ENCODE results near the gene TAF3.

TAF3 gene

GRCh38 chr10:7967035-7967434 is 148.7 kb downstream of the TAF3 start:
- Histone ChIP-seq H3K79me2 (ENCODE audit: control insufficient read depth, insufficient read depth, low read length, poor library complexity) (peaks cover 2% of the 10 kb centered on the region), H3K27me3 (ENCODE audit: insufficient read depth, low read length) (no peaks in the 10 kb centered on the region), H4K12ac (ENCODE audit: low read depth, low read length) (no peak overlapping the region), H3K36me3 (ENCODE audit: control insufficient read depth in 1 of 2, insufficient read depth in 2 of 2, low read length in 2 of 2) (peaks cover 2 to 6% of the 10 kb centered on the region in 2 experiments), H2BK120ac (ENCODE audit: insufficient read depth, low read length, poor library complexity) (no peak overlapping the region), H3K27ac (ENCODE audit: low read depth, low read length) (no peak overlapping the region), H2AK5ac (ENCODE audit: low read length) (no peak overlapping the region), H3K4me2 (ENCODE audit: low read length) (no peak overlapping the region), H3K23ac (ENCODE audit: low read length) (no peak overlapping the region), H4K91ac (ENCODE audit: low read depth, low read length) (no peak overlapping the region), H3K4me3 (ENCODE audit: low read depth, low read length) (no peak overlapping the region), H4K8ac (ENCODE audit: low read depth, low read length) (no peak overlapping the region), H2BK5ac (ENCODE audit: low read depth, low read length, poor library complexity) (no peak overlapping the region), H3K79me1 (ENCODE audit: low read length) (no peaks in the 10 kb centered on the region), H3K9ac (ENCODE audit: low read length) (no peak overlapping the region), H2BK12ac (ENCODE audit: low read length) (no peak overlapping the region), H3K14ac (ENCODE audit: low read length) (no peak overlapping the region), H2AFZ (ENCODE audit: insufficient read depth, low read length, poor library complexity) (no peak overlapping the region), H3K4me1 (ENCODE audit: control insufficient read depth in 1 of 2, insufficient read depth in 2 of 2, low read length in 2 of 2) (peaks cover 6% of the 10 kb centered on the region in 2 experiments), H3K18ac (ENCODE audit: low read length) (no peak overlapping the region), H3K4ac (ENCODE audit: low read depth, low read length) (no peak overlapping the region), H3K9me3 (ENCODE audit: insufficient read depth, low read depth, low read length) (no peaks in the 10 kb centered on the region)
- no CpG with 5 or more reads among the region's 2 CpGs for WGBS (ENCODE audit: extremely low coverage, insufficient coverage, insufficient read length)
- no peak for DNase-seq

- no peaks in the 10 kb centered on the region for H3K27me3 ChIP-seq (ENCODE audit: insufficient read depth, low read length)
- H3K4ac ChIP-seq (ENCODE audit: low read depth, low read length): no peak overlapping the region
- no peak overlapping the region for H4K12ac ChIP-seq (ENCODE audit: low read depth, low read length)
- H2AK5ac ChIP-seq (ENCODE audit: low read length): no peak overlapping the region
- H2BK5ac ChIP-seq (ENCODE audit: low read depth, low read length, poor library complexity): no peak overlapping the region
- no peak overlapping the region for H2AFZ ChIP-seq (ENCODE audit: insufficient read depth, low read length, poor library complexity)
- H3K27ac ChIP-seq (ENCODE audit: low read depth, low read length): no peak overlapping the region
- no peak overlapping the region for H2BK120ac ChIP-seq (ENCODE audit: insufficient read depth, low read length, poor library complexity)
- no CpG with 5 or more reads among the region's 1 CpG for WGBS (ENCODE audit: extremely low coverage, insufficient coverage, insufficient read length)
- peaks cover 2 to 6% of the 10 kb centered on the region in 2 experiments for H3K36me3 ChIP-seq (ENCODE audit: control insufficient read depth in 1 of 2, insufficient read depth in 2 of 2, low read length in 2 of 2)
- no peak overlapping the region for H4K91ac ChIP-seq (ENCODE audit: low read depth, low read length)
- H3K4me3 ChIP-seq (ENCODE audit: low read depth, low read length): no peak overlapping the region
- H4K8ac ChIP-seq (ENCODE audit: low read depth, low read length): no peak overlapping the region
- H3K4me2 ChIP-seq (ENCODE audit: low read length): no peak overlapping the region
- peaks cover 2% of the 10 kb centered on the region for H3K79me2 ChIP-seq (ENCODE audit: control insufficient read depth, insufficient read depth, low read length, poor library complexity)
- no peak overlapping the region for H2BK12ac ChIP-seq (ENCODE audit: low read length)
- H3K18ac ChIP-seq (ENCODE audit: low read length): no peak overlapping the region
- H3K9me3 ChIP-seq (ENCODE audit: insufficient read depth, low read depth, low read length): no peaks in the 10 kb centered on the region
- no peak overlapping the region for H3K23ac ChIP-seq (ENCODE audit: low read length)
- no peak for DNase-seq
- H3K79me1 ChIP-seq (ENCODE audit: low read length): no peaks in the 10 kb centered on the region
- H3K14ac ChIP-seq (ENCODE audit: low read length): no peak overlapping the region
- H3K9ac ChIP-seq (ENCODE audit: low read length): no peak overlapping the region
- H3K4me1 ChIP-seq (ENCODE audit: control insufficient read depth in 1 of 2, insufficient read depth in 2 of 2, low read length in 2 of 2): peaks cover 6% of the 10 kb centered on the region in 2 experiments
Observed at GRCh38 chr10:7968510-7969112, 150.3 kb downstream of the TAF3 start.

- Histone ChIP-seq H3K4me3 (ENCODE audit: low read depth, low read length) (no peak overlapping the region), H2BK120ac (ENCODE audit: insufficient read depth, low read length, poor library complexity) (no peak overlapping the region), H2AFZ (ENCODE audit: insufficient read depth, low read length, poor library complexity) (no peak overlapping the region), H3K4ac (ENCODE audit: low read depth, low read length) (no peak overlapping the region), H4K91ac (ENCODE audit: low read depth, low read length) (no peak overlapping the region), H2BK5ac (ENCODE audit: low read depth, low read length, poor library complexity) (no peak overlapping the region), H3K18ac (ENCODE audit: low read length) (no peak overlapping the region), H4K8ac (ENCODE audit: low read depth, low read length) (no peak overlapping the region), H3K79me1 (ENCODE audit: low read length) (no peaks in the 10 kb centered on the region), H3K14ac (ENCODE audit: low read length) (no peak overlapping the region), H3K27me3 (ENCODE audit: insufficient read depth, low read length) (no peaks in the 10 kb centered on the region), H3K23ac (ENCODE audit: low read length) (no peak overlapping the region), H4K12ac (ENCODE audit: low read depth, low read length) (no peak overlapping the region), H3K4me2 (ENCODE audit: low read length) (no peak overlapping the region), H3K79me2 (ENCODE audit: control insufficient read depth, insufficient read depth, low read length, poor library complexity) (peaks cover 2% of the 10 kb centered on the region), H2AK5ac (ENCODE audit: low read length) (no peak overlapping the region), H3K27ac (ENCODE audit: low read depth, low read length) (no peak overlapping the region), H3K9ac (ENCODE audit: low read length) (no peak overlapping the region), H2BK12ac (ENCODE audit: low read length) (no peak overlapping the region), H3K4me1 (ENCODE audit: control insufficient read depth in 1 of 2, insufficient read depth in 2 of 2, low read length in 2 of 2) (peaks cover 6% of the 10 kb centered on the region in 2 experiments), H3K36me3 (ENCODE audit: control insufficient read depth in 1 of 2, insufficient read depth in 2 of 2, low read length in 2 of 2) (peaks cover 2% of the 10 kb centered on the region in 2 experiments), H3K9me3 (ENCODE audit: insufficient read depth, low read depth, low read length) (no peaks in the 10 kb centered on the region)
- no peak for DNase-seq
- no CpG with 5 or more reads among the region's 6 CpGs for WGBS (ENCODE audit: extremely low coverage, insufficient coverage, insufficient read length)
Observed at GRCh38 chr10:7969623-7970022, 151.3 kb downstream of the TAF3 start.

- no peak overlapping the region for H3K18ac ChIP-seq (ENCODE audit: low read length)
- H3K79me1 ChIP-seq (ENCODE audit: low read length): no peaks in the 10 kb centered on the region
- no peak overlapping the region for H3K27ac ChIP-seq (ENCODE audit: low read depth, low read length)
- no peak overlapping the region for H2BK120ac ChIP-seq (ENCODE audit: insufficient read depth, low read length, poor library complexity)
- H2AK5ac ChIP-seq (ENCODE audit: low read length): no peak overlapping the region
- no peak overlapping the region for H3K14ac ChIP-seq (ENCODE audit: low read length)
- no peak overlapping the region for H2BK12ac ChIP-seq (ENCODE audit: low read length)
- H4K91ac ChIP-seq (ENCODE audit: low read depth, low read length): no peak overlapping the region
- H2BK5ac ChIP-seq (ENCODE audit: low read depth, low read length, poor library complexity): no peak overlapping the region
- no CpG with 5 or more reads among the region's 3 CpGs for WGBS (ENCODE audit: extremely low coverage, insufficient coverage, insufficient read length)
- no peak overlapping the region for H3K4me2 ChIP-seq (ENCODE audit: low read length)
- peaks cover 6% of the 10 kb centered on the region in 2 experiments for H3K4me1 ChIP-seq (ENCODE audit: control insufficient read depth in 1 of 2, insufficient read depth in 2 of 2, low read length in 2 of 2)
- H3K23ac ChIP-seq (ENCODE audit: low read length): no peak overlapping the region
- H3K4me3 ChIP-seq (ENCODE audit: low read depth, low read length): no peak overlapping the region
- no peak overlapping the region for H3K9ac ChIP-seq (ENCODE audit: low read length)
- no peaks in the 10 kb centered on the region for H3K27me3 ChIP-seq (ENCODE audit: insufficient read depth, low read length)
- H3K36me3 ChIP-seq (ENCODE audit: control insufficient read depth in 1 of 2, insufficient read depth in 2 of 2, low read length in 2 of 2): no peaks in the 10 kb centered on the region
- no peak overlapping the region for H4K8ac ChIP-seq (ENCODE audit: low read depth, low read length)
- H3K9me3 ChIP-seq (ENCODE audit: insufficient read depth, low read depth, low read length): no peaks in the 10 kb centered on the region
- no peak overlapping the region for H2AFZ ChIP-seq (ENCODE audit: insufficient read depth, low read length, poor library complexity)
- DNase-seq: no peak
- H3K4ac ChIP-seq (ENCODE audit: low read depth, low read length): no peak overlapping the region
- peaks cover 2% of the 10 kb centered on the region for H3K79me2 ChIP-seq (ENCODE audit: control insufficient read depth, insufficient read depth, low read length, poor library complexity)
- H4K12ac ChIP-seq (ENCODE audit: low read depth, low read length): no peak overlapping the region
Observed at GRCh38 chr10:7971949-7972348, 153.6 kb downstream of the TAF3 start.
